ENCODE measurements around the gene SYPL1.

SYPL1 gene

GRCh38 chr7:106134241-106134640 is 22.1 kb upstream of the SYPL1 start:
- TF ChIP-seq ZBTB7A (IDR thresholded peaks at IDR 0.05; ENCODE audit: low read depth) = no peak
- TF ChIP-seq TAF1 (IDR thresholded peaks at IDR 0.05; ENCODE audit: low read depth) = no peak
- no peak for TF ChIP-seq EP300 (IDR thresholded peaks at IDR 0.05; ENCODE audit: borderline replicate concordance)
- no peak for TF ChIP-seq REST (IDR thresholded peaks at IDR 0.05; ENCODE audit: low read depth)
- no peak for TF ChIP-seq YY1 (IDR thresholded peaks at IDR 0.05; ENCODE audit: low read depth)
- TF ChIP-seq FOXM1 (IDR thresholded peaks at IDR 0.05; ENCODE audit: borderline replicate concordance, low read depth) = no peak
- TF ChIP-seq RAD21 (IDR thresholded peaks at IDR 0.05; ENCODE audit: low read depth) = no peak
- TF ChIP-seq CEBPB (IDR thresholded peaks at IDR 0.05) = no peak
- no peak for TF ChIP-seq TEAD4 (IDR thresholded peaks at IDR 0.05)
- TF ChIP-seq TCF12 (IDR thresholded peaks at IDR 0.05; ENCODE audit: low read depth) = no peak

- TF ChIP-seq FOXM1 (IDR thresholded peaks at IDR 0.05; ENCODE audit: borderline replicate concordance, low read depth) (no peak), TAF1 (IDR thresholded peaks at IDR 0.05; ENCODE audit: low read depth) (no peak), NFIC (IDR thresholded peaks at IDR 0.05) (no peak), YY1 (IDR thresholded peaks at IDR 0.05; ENCODE audit: low read depth) (no peak), REST (IDR thresholded peaks at IDR 0.05; ENCODE audit: low read depth) (no peak), CEBPB (IDR thresholded peaks at IDR 0.05) (no peak), EP300 (IDR thresholded peaks at IDR 0.05; ENCODE audit: borderline replicate concordance) (no peak), USF1 (IDR thresholded peaks at IDR 0.05) (no peak), RAD21 (IDR thresholded peaks at IDR 0.05; ENCODE audit: low read depth) (no peak), CREB1 (IDR thresholded peaks at IDR 0.05; ENCODE audit: low read depth) (no peak), MAX (IDR thresholded peaks at IDR 0.05) (no peak), ZBTB7A (IDR thresholded peaks at IDR 0.05; ENCODE audit: low read depth) (no peak), EGR1 (IDR thresholded peaks at IDR 0.05) (no peak)
Measured at GRCh38 chr7:106129291-106129690, 17.2 kb upstream of the SYPL1 start.

- no peak for TF ChIP-seq CREB1 (IDR thresholded peaks at IDR 0.05; ENCODE audit: low read depth)
Measured at GRCh38 chr7:106128836-106129235, 16.7 kb upstream of the SYPL1 start.

GRCh38 chr7:106127984-106128780 is 16.1 kb upstream of the SYPL1 start:
- no peak for TF ChIP-seq REST (IDR thresholded peaks at IDR 0.05; ENCODE audit: low read depth)
- no peak for TF ChIP-seq TCF12 (IDR thresholded peaks at IDR 0.05; ENCODE audit: low read depth)
- TF ChIP-seq ZBTB7A (IDR thresholded peaks at IDR 0.05; ENCODE audit: low read depth) = no peak
- TF ChIP-seq TEAD4 (IDR thresholded peaks at IDR 0.05) = no peak
- no peak for TF ChIP-seq MAX (IDR thresholded peaks at IDR 0.05)
- TF ChIP-seq EGR1 (IDR thresholded peaks at IDR 0.05) = no peak
- TF ChIP-seq TAF1 (IDR thresholded peaks at IDR 0.05; ENCODE audit: low read depth) = no peak
- TF ChIP-seq NFIC (IDR thresholded peaks at IDR 0.05) = no peak
- no peak for TF ChIP-seq FOXM1 (IDR thresholded peaks at IDR 0.05; ENCODE audit: borderline replicate concordance, low read depth)
- TF ChIP-seq USF1 (IDR thresholded peaks at IDR 0.05) = no peak
- no peak for TF ChIP-seq YY1 (IDR thresholded peaks at IDR 0.05; ENCODE audit: low read depth)
- TF ChIP-seq CREB1 (IDR thresholded peaks at IDR 0.05; ENCODE audit: low read depth) = no peak
- TF ChIP-seq RAD21 (IDR thresholded peaks at IDR 0.05; ENCODE audit: low read depth) = no peak
- no peak for TF ChIP-seq EP300 (IDR thresholded peaks at IDR 0.05; ENCODE audit: borderline replicate concordance)
- no peak for TF ChIP-seq CEBPB (IDR thresholded peaks at IDR 0.05)

Measured in Ishikawa (cell line).